ENCODE measurements around the gene FAM219B.

DNA sequence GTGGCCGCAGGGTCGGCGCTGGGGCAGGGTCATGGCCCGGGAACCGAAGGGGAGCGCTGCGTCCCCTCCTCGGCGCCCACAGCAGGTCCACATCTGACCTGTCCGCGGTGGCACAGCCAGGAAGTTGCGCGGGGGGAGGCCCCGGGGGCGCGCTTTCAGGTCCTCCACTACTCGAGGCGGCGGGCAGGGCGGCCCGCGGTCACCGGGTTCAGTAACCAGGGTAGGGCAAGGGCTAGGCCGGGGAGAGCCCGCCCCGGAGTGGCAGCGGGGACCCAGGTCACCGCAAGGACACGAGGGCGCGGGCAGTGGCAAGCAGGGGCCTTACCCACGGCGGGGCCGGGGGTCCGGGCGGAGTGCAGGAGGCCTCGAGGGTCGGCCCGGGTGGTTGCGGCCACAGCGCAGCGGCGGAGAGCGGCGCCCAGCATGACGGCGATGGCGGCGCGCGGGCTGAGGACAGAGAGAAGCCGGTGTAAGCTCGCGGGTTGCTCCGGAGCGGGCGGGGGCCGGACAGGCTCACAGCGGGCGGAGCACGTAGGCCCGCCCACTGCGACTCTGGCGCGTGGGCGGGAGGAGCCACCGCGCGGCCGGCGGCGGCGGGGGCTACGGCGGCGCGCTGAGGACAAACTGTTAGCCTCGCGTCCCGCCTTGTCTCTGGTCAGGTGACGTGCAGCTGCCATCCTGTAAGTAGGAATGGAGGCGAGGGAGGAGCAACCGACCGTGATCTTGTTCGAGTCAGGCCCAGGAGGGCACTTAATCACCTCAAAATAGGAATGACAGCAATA is 31.1 kb upstream of the FAM219B start, which contains the start of gene COX5A:
- peak; percentile 77 to 96 (median 94) for TF ChIP-seq POLR2AphosphoS5 (IDR thresholded peaks at IDR 0.05)
- TF ChIP-seq, protein P1, sequence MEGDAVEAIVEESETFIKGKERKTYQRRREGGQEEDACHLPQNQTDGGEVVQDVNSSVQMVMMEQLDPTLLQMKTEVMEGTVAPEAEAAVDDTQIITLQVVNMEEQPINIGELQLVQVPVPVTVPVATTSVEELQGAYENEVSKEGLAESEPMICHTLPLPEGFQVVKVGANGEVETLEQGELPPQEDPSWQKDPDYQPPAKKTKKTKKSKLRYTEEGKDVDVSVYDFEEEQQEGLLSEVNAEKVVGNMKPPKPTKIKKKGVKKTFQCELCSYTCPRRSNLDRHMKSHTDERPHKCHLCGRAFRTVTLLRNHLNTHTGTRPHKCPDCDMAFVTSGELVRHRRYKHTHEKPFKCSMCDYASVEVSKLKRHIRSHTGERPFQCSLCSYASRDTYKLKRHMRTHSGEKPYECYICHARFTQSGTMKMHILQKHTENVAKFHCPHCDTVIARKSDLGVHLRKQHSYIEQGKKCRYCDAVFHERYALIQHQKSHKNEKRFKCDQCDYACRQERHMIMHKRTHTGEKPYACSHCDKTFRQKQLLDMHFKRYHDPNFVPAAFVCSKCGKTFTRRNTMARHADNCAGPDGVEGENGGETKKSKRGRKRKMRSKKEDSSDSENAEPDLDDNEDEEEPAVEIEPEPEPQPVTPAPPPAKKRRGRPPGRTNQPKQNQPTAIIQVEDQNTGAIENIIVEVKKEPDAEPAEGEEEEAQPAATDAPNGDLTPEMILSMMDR (IDR thresholded peaks at IDR 0.05) = peak in 2 of 5 experiments; percentile 21 to 35
- peak; percentile 96 for TF ChIP-seq POLR2A (IDR thresholded peaks at IDR 0.05)
- TF ChIP-seq EP300 (IDR thresholded peaks at IDR 0.05; ENCODE audit: low read depth) = no peak
